H9 (cell line): ENCODE measurements around the gene IPO11. TPM values are rescaled to one million over a fixed set of nuclear protein-coding genes. Genes with fewer than 3 reads are reported as not detected.
A peak's percentile ranks its signal among the peaks of the same experiment; 100 is the strongest.

Experiments
- DNase-seq: peaks from one replicate; pipeline ENCODE4 v3.0.0-alpha.2; 2017
- H2AFZ ChIP-seq: one replicate; pipeline ENCODE4 v1.6.1; 2013; ENCODE audit warnings: mild to moderate bottlenecking, low read length, control low read depth, moderate library complexity
- H2AK5ac ChIP-seq: 2 replicates; pipeline ENCODE4 v1.6.1; 2013; ENCODE audit warnings: low read length, control low read depth, mixed read lengths; ENCODE audit not compliant: insufficient read length
- H2BK120ac ChIP-seq: one replicate; pipeline ENCODE4 v1.6.1; 2013; ENCODE audit warnings: low read depth, mild to moderate bottlenecking, low read length, control low read depth, inconsistent platforms; ENCODE audit not compliant: poor library complexity, severe bottlenecking
- H2BK12ac ChIP-seq: 2 replicates; pipeline ENCODE4 v1.6.1; 2013; ENCODE audit warnings: low read length, control low read depth, mixed read lengths, low read depth; ENCODE audit not compliant: insufficient read length
- H2BK15ac ChIP-seq: 2 replicates; pipeline ENCODE4 v1.6.1; 2013; ENCODE audit warnings: low read depth, low read length, control low read depth
- H2BK20ac ChIP-seq: one replicate; pipeline ENCODE4 v1.6.1; 2013; ENCODE audit warnings: low read depth, mild to moderate bottlenecking, low read length, control low read depth, inconsistent platforms; ENCODE audit not compliant: poor library complexity, severe bottlenecking
- H2BK5ac ChIP-seq: 2 replicates; pipeline ENCODE4 v1.6.1; 2013; ENCODE audit warnings: low read length, control low read depth, mixed read lengths; ENCODE audit not compliant: insufficient read length
- H3K14ac ChIP-seq: 2 replicates; pipeline ENCODE4 v1.6.1; 2013; ENCODE audit warnings: low read length, control low read depth; ENCODE audit not compliant: insufficient read depth
- H3K18ac ChIP-seq: 2 replicates; pipeline ENCODE4 v1.6.1; 2013; ENCODE audit warnings: low read depth, mild to moderate bottlenecking, mixed read lengths, low read length, control low read depth; ENCODE audit not compliant: insufficient read length
- H3K23ac ChIP-seq: 2 replicates; pipeline ENCODE4 v1.6.1; 2013; ENCODE audit warnings: low read length, control low read depth, mixed read lengths, low read depth; ENCODE audit not compliant: insufficient read length
- H3K23me2 ChIP-seq: 2 replicates; pipeline ENCODE4 v1.6.1; 2013; ENCODE audit warnings: low read depth, mild to moderate bottlenecking, mixed read lengths, low read length, control low read depth; ENCODE audit not compliant: insufficient read length, poor library complexity, severe bottlenecking
- H3K27ac ChIP-seq: 2 replicates; pipeline ENCODE4 v1.5.1; 2013; ENCODE audit warnings: low read length, control low read depth, mixed read lengths, low read depth; ENCODE audit not compliant: insufficient read length
- H3K27me3 ChIP-seq: 2 replicates; pipeline ENCODE4 v1.6.1; 2013; ENCODE audit warnings: low read length, control low read depth, inconsistent platforms; ENCODE audit not compliant: insufficient read depth
- H3K4ac ChIP-seq: 2 replicates; pipeline ENCODE4 v1.6.1; 2013; ENCODE audit warnings: low read depth, mild to moderate bottlenecking, control low read depth, inconsistent platforms, low read length, moderate library complexity
- H3K4me1 ChIP-seq: 2 replicates; pipeline ENCODE4 v1.6.1; 2013; ENCODE audit warnings: low read length, control low read depth, inconsistent platforms; ENCODE audit not compliant: insufficient read depth
- H3K4me2 ChIP-seq: 2 replicates; pipeline ENCODE4 v1.6.1; 2013; ENCODE audit warnings: low read length, control low read depth, mixed read lengths; ENCODE audit not compliant: insufficient read length, insufficient read depth
- H3K56ac ChIP-seq: 2 replicates; pipeline ENCODE4 v1.6.1; 2013; ENCODE audit warnings: low read depth, mild to moderate bottlenecking, mixed read lengths, low read length, control low read depth; ENCODE audit not compliant: insufficient read length
- H3K79me1 ChIP-seq: 2 replicates; pipeline ENCODE4 v1.6.1; 2013; ENCODE audit warnings: low read depth, mild to moderate bottlenecking, moderate library complexity, low read length, control low read depth, inconsistent platforms; ENCODE audit not compliant: insufficient read depth, poor library complexity, severe bottlenecking
- H3K79me2 ChIP-seq: 2 replicates; pipeline ENCODE4 v1.6.1; 2013; ENCODE audit warnings: low read length, control low read depth, inconsistent platforms; ENCODE audit not compliant: insufficient read depth
- H3K9ac ChIP-seq: 2 replicates; pipeline ENCODE4 v1.6.1; 2013; ENCODE audit warnings: low read length, control low read depth, mixed read lengths; ENCODE audit not compliant: insufficient read length; ENCODE audit errors: extremely low read depth
- H3K9me3 ChIP-seq: one replicate; pipeline ENCODE4 v1.6.1; 2013; ENCODE audit warnings: low read depth, low read length, inconsistent platforms; ENCODE audit not compliant: control insufficient read depth
- H3T11ph ChIP-seq: one replicate; pipeline ENCODE4 v1.6.1; 2013; ENCODE audit warnings: mild to moderate bottlenecking, low read length, control low read depth, inconsistent platforms
- H4K20me1 ChIP-seq: one replicate; pipeline ENCODE4 v1.6.1; 2013; ENCODE audit not compliant: control insufficient read depth, insufficient read length, insufficient read depth
- H4K5ac ChIP-seq: 2 replicates; pipeline ENCODE4 v1.6.1; 2013; ENCODE audit warnings: low read depth, mild to moderate bottlenecking, mixed read lengths, low read length, control low read depth; ENCODE audit not compliant: insufficient read length
- H4K8ac ChIP-seq: replicated peaks from 2 replicates; pipeline ENCODE4 v1.6.1; 2013; ENCODE audit warnings: low read length, control low read depth, mixed read lengths, low read depth; ENCODE audit not compliant: insufficient read length
- H4K91ac ChIP-seq: 2 replicates; pipeline ENCODE4 v1.6.1; 2013; ENCODE audit warnings: low read depth, mild to moderate bottlenecking, moderate library complexity, mixed read lengths, low read length, control low read depth; ENCODE audit not compliant: insufficient read length
- H3K27ac Mint-ChIP-seq, 3 experiments: 2 replicates in 2 of 3; 3 replicates in 1 of 3; pipeline ENCODE4 v1.8.0; 2020 to 2021; ENCODE audit warnings: mixed read lengths in 3 of 3, mild to moderate bottlenecking in 1 of 3, moderate library complexity in 1 of 3
- H3K27me3 Mint-ChIP-seq: 2 replicates; pipeline ENCODE4 v1.8.0; 2021; ENCODE audit warnings: low read depth, mild to moderate bottlenecking, moderate library complexity, mixed read lengths
- H3K36me3 Mint-ChIP-seq, 3 experiments: 2 replicates in 2 of 3; 3 replicates in 1 of 3; pipeline ENCODE4 v1.8.0; 2020 to 2021; ENCODE audit warnings: low read depth in 3 of 3, mixed read lengths in 3 of 3; ENCODE audit not compliant: insufficient read depth in 1 of 3
- H3K4me1 Mint-ChIP-seq, 2 experiments: 2 replicates each; pipeline ENCODE4 v1.8.0; 2020; ENCODE audit warnings: mixed read lengths in 2 of 2
- H3K4me3 Mint-ChIP-seq, 2 experiments: 2 replicates in 1 of 2; 3 replicates in 1 of 2; pipeline ENCODE4 v1.8.0; 2020 to 2021; ENCODE audit warnings: mild to moderate bottlenecking in 2 of 2, mixed read lengths in 2 of 2, moderate library complexity in 1 of 2
- H3K9me3 Mint-ChIP-seq, 2 experiments: 2 replicates in 1 of 2; 3 replicates in 1 of 2; pipeline ENCODE4 v1.8.0; 2020; ENCODE audit warnings: mild to moderate bottlenecking in 2 of 2, mixed read lengths in 2 of 2, moderate library complexity in 1 of 2
- CTCF ChIP-seq: fragments of 200-600 bp; sonication (generic); conservative IDR thresholded peaks from 3 replicates; pipeline ENCODE4 v1.8.0; 2021; ENCODE audit warnings: antibody characterized with exemption, mild to moderate bottlenecking
- WGBS: extraction: QIAGEN DNeasy Blood & Tissue Kit; methylation state at CpG from one replicate; pipeline ENCODE4 v1.1.7; 2013; ENCODE audit warnings: missing lambda C conversion rate, low lambda C conversion rate, mixed read lengths; ENCODE audit not compliant: insufficient read length; ENCODE audit errors: extremely low coverage; 5-methylcytosine and 5-hydroxymethylcytosine counted together
- total RNA-seq: library from RNA; stranded (reverse); gene quantifications from 2 replicates; pipeline ENCODE4 v1.2.1, GENCODE V29; 2021

The IPO11 gene
- total RNA-seq, 1 experiment from 2014 or later = 63.0 TPM

DNA sequence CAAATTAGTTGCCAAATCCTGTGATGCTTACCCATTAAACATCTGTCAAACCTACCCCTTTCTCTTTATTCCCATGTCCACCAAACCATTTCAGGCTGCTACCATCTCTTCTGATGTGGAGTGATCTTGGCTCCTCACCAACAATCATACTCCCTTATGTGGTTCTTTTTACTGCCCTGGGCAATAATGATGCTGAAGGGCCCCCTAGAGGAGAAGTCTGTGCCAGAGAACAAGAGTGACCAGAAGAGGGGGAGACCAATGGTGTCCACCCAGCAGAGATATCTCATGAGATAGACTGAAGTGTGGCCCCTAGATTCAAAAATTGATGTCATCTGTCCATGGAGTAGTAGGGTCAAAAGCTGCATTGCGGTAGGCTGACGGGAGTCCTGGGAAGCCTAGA is 176.9 kb downstream of the IPO11 start:
- Histone ChIP-seq H3K18ac (no peak overlapping the region), H3K9me3 (no peaks in the 10 kb centered on the region), H3K56ac (no peak overlapping the region), H3K4me1 (peaks cover 4% of the 10 kb centered on the region; the same call in 1 of the 2 replicates), H3K23me2 (no peaks in the 10 kb centered on the region), H3K14ac (no peak overlapping the region), H2BK12ac (no peak overlapping the region), H3K27ac (no peak overlapping the region), H4K20me1 (no peaks in the 10 kb centered on the region), H2AK5ac (no peak overlapping the region), H4K5ac (no peak overlapping the region), H2AFZ (no peak overlapping the region), H3K23ac (no peak overlapping the region), H3K4me2 (no peak overlapping the region), H2BK120ac (no peak overlapping the region), H3K4ac (no peak overlapping the region), H3K27me3 (no peaks in the 10 kb centered on the region), H3T11ph (no peak overlapping the region), H4K91ac (no peak overlapping the region), H3K9ac (no peak overlapping the region), H3K79me2 (no peaks in the 10 kb centered on the region; the same call in 1 of the 2 replicates), H2BK15ac (no peak overlapping the region), H3K79me1 (no peaks in the 10 kb centered on the region), H4K8ac (no peak overlapping the region), H2BK5ac (no peak overlapping the region), H2BK20ac (no peak overlapping the region)
- Mint-ChIP-seq H3K36me3 (peaks cover 6 to 28% (median 16%) of the 10 kb centered on the region in 3 experiments), H3K27me3 (no peaks in the 10 kb centered on the region), H3K27ac (no peak overlapping the region; a peak in 1 of 7 replicates), H3K9me3 (no peaks in the 10 kb centered on the region), H3K4me1 (peaks cover 10 to 14% of the 10 kb centered on the region in 2 experiments), H3K4me3 (no peak overlapping the region)
- WGBS = no CpG with 5 or more reads among the region's 2 CpGs
- no peak for DNase-seq
- peak; percentile 23; the same call in 1 of the 3 replicates for TF ChIP-seq CTCF
